A673 (cell line): ENCODE results near the gene SUSD4.

Source experiments
- EZH2 ChIP-seq: fragments of 200-600 bp; sonication (generic); IDR thresholded peaks from 2 replicates; pipeline ENCODE4 v1.6.1; 2017; ENCODE audit warnings: borderline replicate concordance, low read depth, mild to moderate bottlenecking, mixed read lengths, antibody characterized with exemption, low read length; ENCODE audit not compliant: poor library complexity, severe bottlenecking
- TF ChIP-seq, protein P1 (sequence below): fragments of 300-800, 200-600 bp; sonication (generic); conservative IDR thresholded peaks from 2 replicates; pipeline ENCODE4 v1.5.1; 2017; ENCODE audit warnings: low read depth, mild to moderate bottlenecking, antibody characterized with exemption, low read length, moderate library complexity, mixed read lengths

DNA sequence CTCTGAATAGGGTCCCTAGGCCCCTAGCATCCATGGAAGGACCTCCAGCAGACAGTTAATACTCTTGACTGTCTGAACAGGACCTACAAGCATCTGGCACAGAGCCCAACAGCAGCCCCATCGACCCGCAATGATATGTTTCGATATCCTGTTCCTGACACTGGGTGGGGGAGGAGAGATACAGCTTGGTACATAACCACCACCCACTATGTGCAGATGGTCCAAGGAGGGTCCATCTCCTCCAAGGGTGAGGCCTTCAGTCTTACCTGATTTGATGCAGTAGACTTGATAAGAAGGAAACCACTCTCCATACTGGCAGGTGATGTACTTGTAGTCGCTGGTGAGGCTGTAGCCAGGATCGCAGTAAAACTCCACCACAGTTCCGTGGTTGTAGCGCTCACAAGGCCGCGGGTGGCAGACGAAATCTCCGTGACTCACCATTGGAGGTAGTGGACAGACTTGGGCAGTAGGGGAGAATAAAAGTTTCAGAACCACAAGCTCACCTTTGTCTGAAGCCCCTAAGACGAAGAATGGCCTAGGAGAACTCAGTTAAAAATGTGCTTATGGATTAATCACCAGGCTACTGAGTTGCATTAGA lies 134.9 kb downstream of the SUSD4 start:
- TF ChIP-seq, protein P1, sequence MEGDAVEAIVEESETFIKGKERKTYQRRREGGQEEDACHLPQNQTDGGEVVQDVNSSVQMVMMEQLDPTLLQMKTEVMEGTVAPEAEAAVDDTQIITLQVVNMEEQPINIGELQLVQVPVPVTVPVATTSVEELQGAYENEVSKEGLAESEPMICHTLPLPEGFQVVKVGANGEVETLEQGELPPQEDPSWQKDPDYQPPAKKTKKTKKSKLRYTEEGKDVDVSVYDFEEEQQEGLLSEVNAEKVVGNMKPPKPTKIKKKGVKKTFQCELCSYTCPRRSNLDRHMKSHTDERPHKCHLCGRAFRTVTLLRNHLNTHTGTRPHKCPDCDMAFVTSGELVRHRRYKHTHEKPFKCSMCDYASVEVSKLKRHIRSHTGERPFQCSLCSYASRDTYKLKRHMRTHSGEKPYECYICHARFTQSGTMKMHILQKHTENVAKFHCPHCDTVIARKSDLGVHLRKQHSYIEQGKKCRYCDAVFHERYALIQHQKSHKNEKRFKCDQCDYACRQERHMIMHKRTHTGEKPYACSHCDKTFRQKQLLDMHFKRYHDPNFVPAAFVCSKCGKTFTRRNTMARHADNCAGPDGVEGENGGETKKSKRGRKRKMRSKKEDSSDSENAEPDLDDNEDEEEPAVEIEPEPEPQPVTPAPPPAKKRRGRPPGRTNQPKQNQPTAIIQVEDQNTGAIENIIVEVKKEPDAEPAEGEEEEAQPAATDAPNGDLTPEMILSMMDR: no peak
- no peak for TF ChIP-seq EZH2
